HG03439 (cell line): ENCODE data around the gene SLC25A13.

Experiments used
- ATAC-seq: cut with Tn5 transposase; IDR thresholded peaks from one replicate; pipeline ENCODE4 v1.9.1; 2021; ENCODE audit warnings: mild to moderate bottlenecking, moderate library complexity; ENCODE audit not compliant: unreplicated experiment

SLC25A13 gene

DNA sequence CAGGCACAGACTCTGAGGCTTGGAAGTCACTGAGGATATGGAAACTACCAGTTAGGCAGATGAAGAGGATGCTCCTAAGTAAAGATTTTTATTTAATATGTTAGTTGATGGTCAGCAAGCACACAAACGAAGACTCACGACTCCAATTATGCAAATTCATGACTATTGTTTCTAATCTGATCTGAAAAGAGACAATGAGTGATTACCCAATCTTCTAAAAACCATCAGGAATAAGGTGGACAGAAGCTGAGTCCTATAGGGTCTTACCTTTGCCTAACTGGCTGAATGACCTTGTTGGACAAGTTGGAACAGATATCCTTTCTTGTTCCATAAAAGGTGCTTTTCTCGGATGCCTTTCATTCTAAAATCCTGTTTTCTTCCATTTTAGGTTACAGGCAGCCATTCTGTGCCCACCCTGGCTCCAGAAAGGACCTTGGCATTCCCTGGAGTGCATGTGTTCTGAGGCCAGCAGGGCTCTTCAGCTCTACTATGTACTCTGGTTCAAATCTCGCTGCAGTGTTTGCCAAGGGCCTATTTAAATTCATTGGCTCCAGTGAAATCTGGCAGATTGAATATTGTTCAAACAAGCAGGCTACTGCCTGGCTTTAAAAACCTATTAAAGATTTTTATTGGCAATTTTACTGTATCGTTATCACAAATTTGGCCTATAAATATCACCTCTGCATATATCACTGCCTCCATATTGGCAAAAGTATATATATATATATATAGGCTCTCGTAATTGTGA is 77.5 kb downstream of the SLC25A13 start:
- no peak for ATAC-seq

DNA sequence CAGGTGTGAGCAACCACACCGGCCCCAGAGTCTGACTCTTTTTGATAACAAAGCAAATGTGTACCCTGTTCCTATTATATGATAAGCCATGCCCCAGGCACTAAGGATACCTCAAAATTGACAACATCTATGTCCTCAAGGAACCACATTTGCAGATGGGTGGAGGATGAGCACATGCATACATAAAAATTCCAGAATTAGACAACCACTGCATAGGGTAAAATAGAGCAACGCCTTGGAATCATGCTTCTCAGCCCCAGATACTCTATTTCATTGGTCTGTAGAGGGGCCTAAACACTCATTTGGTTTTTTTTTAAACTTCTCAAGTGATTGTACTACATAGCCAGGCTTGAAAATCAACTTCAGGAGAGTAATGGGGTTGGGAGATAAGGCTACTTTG is 78.7 kb downstream of the SLC25A13 start:
- no peak for ATAC-seq

DNA sequence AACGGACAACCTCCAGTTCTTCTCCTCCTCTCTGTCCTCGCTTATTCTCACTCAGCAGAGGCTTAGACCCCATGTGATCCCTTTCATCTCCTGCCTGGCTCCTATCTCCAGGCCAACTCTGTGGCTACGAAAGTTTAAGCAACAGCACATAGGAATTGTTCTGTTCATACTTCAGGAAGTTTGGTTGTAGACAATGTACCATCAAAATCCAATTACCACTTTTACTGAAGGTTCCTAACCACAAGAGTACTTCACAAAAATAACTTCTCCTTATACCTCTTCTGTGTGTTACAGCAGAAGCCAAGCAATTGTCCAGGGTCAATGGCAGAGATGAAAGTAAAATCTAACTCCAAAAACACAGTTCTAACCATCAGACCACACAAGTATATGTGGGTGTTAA is 80.0 kb downstream of the SLC25A13 start:
- ATAC-seq: no peak

GRCh38 chr7:96238976-96239766 is 82.7 kb downstream of the SLC25A13 start:
- no peak for ATAC-seq

GRCh38 chr7:96238474-96238873 is 83.4 kb downstream of the SLC25A13 start:
- no peak for ATAC-seq

GRCh38 chr7:96237040-96237439 is 84.9 kb downstream of the SLC25A13 start:
- no peak for ATAC-seq

DNA sequence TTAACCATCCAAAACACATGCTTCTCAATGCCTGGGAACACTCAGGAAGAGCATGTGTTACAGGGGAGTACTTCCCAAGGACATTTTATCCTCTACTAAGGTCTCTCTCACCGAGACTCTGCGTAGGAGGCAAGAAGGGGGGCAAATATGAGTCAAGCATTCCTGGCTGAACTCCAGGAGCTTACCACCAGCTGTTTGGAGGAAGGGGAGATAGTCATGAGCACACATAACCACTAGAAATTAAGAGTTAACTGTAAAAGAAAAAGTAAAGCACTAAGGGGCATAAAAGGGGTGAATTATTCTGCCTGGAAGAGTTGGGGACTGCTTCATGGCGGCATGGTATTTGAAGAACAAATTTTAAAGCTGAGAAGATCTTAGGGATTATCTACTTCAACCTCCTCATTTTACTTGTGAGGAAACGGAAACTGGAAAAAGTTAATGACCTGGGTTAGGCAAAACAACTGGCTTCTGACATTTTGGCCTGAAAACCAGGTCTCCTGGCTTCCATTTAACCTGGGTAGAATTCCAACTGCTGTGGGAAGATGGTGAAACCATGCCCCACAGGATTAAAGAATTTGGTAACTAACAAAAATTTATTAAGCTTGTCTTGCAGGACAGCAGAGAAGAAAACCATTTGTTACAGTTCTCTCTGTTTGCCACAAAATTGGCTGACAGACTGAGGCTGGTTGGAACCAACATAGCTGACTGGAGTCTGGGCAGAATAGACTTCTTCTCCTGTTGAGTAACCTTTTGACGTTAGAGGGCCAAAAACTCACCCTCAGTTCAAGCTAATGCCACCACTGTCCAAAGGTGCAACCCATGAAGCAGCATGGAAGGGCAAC is 85.5 kb downstream of the SLC25A13 start:
- no peak for ATAC-seq

DNA sequence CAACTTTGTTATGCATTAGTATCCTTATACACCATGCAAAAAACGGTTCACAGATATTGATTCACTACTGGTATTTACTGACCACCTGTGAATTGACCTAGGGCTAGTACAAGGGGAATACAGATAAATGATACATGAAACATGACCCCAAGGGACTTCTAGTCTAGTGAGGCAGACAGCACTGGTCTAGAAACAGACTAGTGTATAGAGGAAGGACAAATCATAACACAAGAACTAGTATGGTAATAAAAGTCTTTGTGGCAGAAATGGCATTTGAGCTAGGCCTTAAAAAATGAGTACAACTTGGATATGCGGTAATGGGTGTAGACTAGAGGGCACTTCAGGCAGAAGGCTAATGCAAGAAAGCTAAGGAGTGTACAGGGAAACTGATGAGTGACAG is 86.6 kb downstream of the SLC25A13 start:
- no peak for ATAC-seq

- ATAC-seq: no peak
Measured at GRCh38 chr7:96233528-96234154, 88.3 kb downstream of the SLC25A13 start.

GRCh38 chr7:96233084-96233483 is 88.8 kb downstream of the SLC25A13 start:
- no peak for ATAC-seq

GRCh38 chr7:96228760-96229159 is 93.1 kb downstream of the SLC25A13 start:
- ATAC-seq: no peak

DNA sequence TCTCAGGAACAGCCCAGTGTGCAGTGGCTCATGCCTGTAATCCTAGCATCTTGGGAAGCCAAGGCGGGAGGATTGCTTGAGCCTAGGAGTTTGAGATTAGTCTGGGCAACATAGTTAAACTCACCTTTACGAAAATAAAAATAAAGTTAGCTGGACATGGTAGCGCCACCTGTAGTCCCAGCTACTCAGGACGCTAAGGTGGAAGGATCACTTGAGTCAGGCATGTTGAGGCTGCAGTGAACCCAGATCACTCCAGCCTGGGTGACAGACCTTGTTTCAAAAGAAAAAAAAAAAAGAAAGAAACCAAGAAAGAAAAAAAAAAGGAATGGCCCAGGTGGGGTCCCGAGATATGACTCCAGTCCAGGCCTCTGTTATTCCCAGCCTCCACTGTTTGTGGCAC is 96.6 kb downstream of the SLC25A13 start:
- ATAC-seq: no peak

- no peak for ATAC-seq
Measured at GRCh38 chr7:96224685-96225084, 97.2 kb downstream of the SLC25A13 start.

- ATAC-seq: no peak
Measured at GRCh38 chr7:96224073-96224472, 97.8 kb downstream of the SLC25A13 start.

GRCh38 chr7:96221888-96222287 is 100.0 kb downstream of the SLC25A13 start:
- ATAC-seq: no peak

- no peak for ATAC-seq
Measured at GRCh38 chr7:96219378-96220130, 102.3 kb downstream of the SLC25A13 start.

GRCh38 chr7:96218664-96219243 is 103.1 kb downstream of the SLC25A13 start:
- no peak for ATAC-seq

GRCh38 chr7:96217147-96217546 is 104.8 kb downstream of the SLC25A13 start:
- ATAC-seq: no peak

DNA sequence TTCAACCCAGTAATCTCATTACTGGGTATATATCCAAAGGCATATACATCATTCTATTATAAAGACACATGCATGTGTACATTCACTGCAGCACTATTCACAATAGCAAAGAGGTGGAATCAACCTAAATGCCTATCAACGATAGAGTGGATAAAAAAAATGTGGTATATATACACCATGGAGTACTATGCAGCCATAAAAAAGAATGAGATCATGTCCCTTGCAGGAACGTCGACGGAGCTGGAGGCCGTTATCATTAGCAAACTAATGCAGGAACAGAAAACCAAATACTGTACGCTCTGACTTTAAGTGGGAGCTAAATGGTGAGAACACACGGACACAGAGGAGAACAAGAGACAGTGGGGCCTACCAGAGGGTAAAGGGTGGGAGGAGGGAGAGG is 105.5 kb downstream of the SLC25A13 start:
- ATAC-seq: no peak

GRCh38 chr7:96212474-96212873 is 109.4 kb downstream of the SLC25A13 start:
- ATAC-seq: no peak
